Activated T-cell treated with anti-CD3 and anti-CD28 coated beads, Interleukin-2, amount 50 U/mL, for 24 hours (primary cell): ENCODE results near the gene ABHD3.
"Not testable (repeated sequence)": the region's sequence is repeated elsewhere in the genome, so short reads cannot be mapped to it uniquely, and the experiment has no call there.

Experiments used
- DNase-seq: peaks from one replicate; pipeline ENCODE4 v3.0.0-alpha.2; 2020
- H3K27ac Mint-ChIP-seq: 2 replicates; pipeline ENCODE4 v1.8.0; 2020; ENCODE audit warnings: mild to moderate bottlenecking, mixed read lengths
- H3K27me3 Mint-ChIP-seq: 2 replicates; pipeline ENCODE4 v1.8.0; 2020; ENCODE audit warnings: mixed read lengths
- H3K36me3 Mint-ChIP-seq: 2 replicates; pipeline ENCODE4 v1.8.0; 2020; ENCODE audit warnings: low read depth, mixed read lengths
- H3K4me1 Mint-ChIP-seq: 2 replicates; pipeline ENCODE4 v1.8.0; 2020; ENCODE audit warnings: low read depth, mixed read lengths
- H3K4me3 Mint-ChIP-seq: 2 replicates; pipeline ENCODE4 v1.8.0; 2020; ENCODE audit warnings: mild to moderate bottlenecking, moderate library complexity, mixed read lengths
- H3K9me3 Mint-ChIP-seq: 2 replicates; pipeline ENCODE4 v1.8.0; 2020; ENCODE audit warnings: mixed read lengths

ABHD3 gene

GRCh38 chr18:21684731-21685130 lies 19.8 kb downstream of the ABHD3 start:
- H3K27me3 Mint-ChIP-seq: no peaks in the 10 kb centered on the region
- peaks cover 45% of the 10 kb centered on the region for H3K36me3 Mint-ChIP-seq
- H3K4me1 Mint-ChIP-seq: peaks cover 26% of the 10 kb centered on the region
- no peak for DNase-seq
- H3K4me3 Mint-ChIP-seq: no peak overlapping the region
- H3K9me3 Mint-ChIP-seq: peaks cover 3% of the 10 kb centered on the region
- peak overlapping the region; percentile 63 for H3K27ac Mint-ChIP-seq

GRCh38 chr18:21682371-21683051 lies 22.1 kb downstream of the ABHD3 start:
- Mint-ChIP-seq H3K4me1 (peaks cover 24% of the 10 kb centered on the region), H3K27me3 (no peaks in the 10 kb centered on the region), H3K4me3 (no peak overlapping the region), H3K27ac (no peak overlapping the region), H3K36me3 (peaks cover 31% of the 10 kb centered on the region), H3K9me3 (no peaks in the 10 kb centered on the region)
- DNase-seq: peak; percentile 45

- Mint-ChIP-seq H3K4me3 (no peak overlapping the region), H3K27ac (no peak overlapping the region), H3K9me3 (no peaks in the 10 kb centered on the region), H3K36me3 (peaks cover 24% of the 10 kb centered on the region), H3K4me1 (peaks cover 19% of the 10 kb centered on the region), H3K27me3 (no peaks in the 10 kb centered on the region)
- DNase-seq: no peak
Observed at GRCh38 chr18:21680161-21680560, 24.4 kb downstream of the ABHD3 start.

- DNase-seq: no peak
- Mint-ChIP-seq H3K4me1 (peaks cover 13% of the 10 kb centered on the region), H3K27me3 (no peaks in the 10 kb centered on the region), H3K9me3 (no peaks in the 10 kb centered on the region), H3K4me3 (no peak overlapping the region), H3K36me3 (peaks cover 23% of the 10 kb centered on the region), H3K27ac (no peak overlapping the region)
Observed at GRCh38 chr18:21678859-21679258, 25.7 kb downstream of the ABHD3 start.

GRCh38 chr18:21675354-21675753 lies 29.2 kb downstream of the ABHD3 start:
- DNase-seq, H3K27me3 Mint-ChIP-seq, H3K27ac Mint-ChIP-seq, H3K4me3 Mint-ChIP-seq, H3K9me3 Mint-ChIP-seq: not testable (repeated sequence)
- Mint-ChIP-seq H3K4me1 (peaks cover 11% of the 10 kb centered on the region), H3K36me3 (peaks cover 30% of the 10 kb centered on the region)

GRCh38 chr18:21672521-21673267 lies 31.9 kb downstream of the ABHD3 start:
- DNase-seq: no peak
- Mint-ChIP-seq H3K36me3 (peaks cover 23% of the 10 kb centered on the region), H3K9me3 (no peaks in the 10 kb centered on the region), H3K4me1 (peaks cover 9% of the 10 kb centered on the region), H3K27ac (no peak overlapping the region), H3K27me3 (no peaks in the 10 kb centered on the region), H3K4me3 (no peak overlapping the region)

DNA sequence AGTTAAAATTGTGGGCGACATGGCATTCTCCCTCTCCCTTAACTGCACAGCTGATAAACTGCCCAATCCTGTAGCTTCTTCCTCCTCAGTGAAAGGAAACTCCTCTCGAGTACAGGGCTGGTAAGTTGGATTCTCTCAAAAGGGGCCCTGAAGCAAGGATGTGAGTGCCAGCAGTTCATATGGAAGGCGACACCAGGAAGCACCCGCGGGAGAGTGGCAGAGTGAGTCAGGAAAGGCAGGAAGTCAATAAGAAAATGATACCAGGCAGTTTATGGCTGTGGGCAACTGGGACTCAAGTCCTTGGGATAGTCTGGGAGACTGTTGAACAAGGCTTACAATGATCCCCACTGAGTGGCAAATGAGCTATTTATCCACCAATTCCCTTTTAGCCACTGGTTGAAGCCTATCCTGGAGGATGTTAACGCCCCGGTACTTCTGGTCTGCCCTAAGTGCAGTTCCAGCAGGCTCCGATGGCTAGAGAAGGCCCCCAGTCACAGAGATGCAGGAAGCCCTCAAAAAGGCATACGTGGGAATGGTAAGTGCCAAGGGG lies 34.8 kb downstream of the ABHD3 start:
- Mint-ChIP-seq H3K36me3 (peaks cover 22% of the 10 kb centered on the region), H3K27me3 (no peaks in the 10 kb centered on the region), H3K27ac (no peak overlapping the region), H3K9me3 (no peaks in the 10 kb centered on the region), H3K4me3 (no peak overlapping the region), H3K4me1 (peaks cover under 1% of the 10 kb centered on the region)
- DNase-seq: no peak

GRCh38 chr18:21664069-21664468 lies 40.5 kb downstream of the ABHD3 start:
- Mint-ChIP-seq H3K9me3 (no peaks in the 10 kb centered on the region), H3K4me1 (no peaks in the 10 kb centered on the region)
- DNase-seq: no peak

GRCh38 chr18:21663578-21663977 lies 41.0 kb downstream of the ABHD3 start:
- Mint-ChIP-seq H3K27me3 (no peaks in the 10 kb centered on the region), H3K9me3 (no peaks in the 10 kb centered on the region), H3K4me1 (no peaks in the 10 kb centered on the region), H3K36me3 (peaks cover 45% of the 10 kb centered on the region), H3K27ac (no peak overlapping the region), H3K4me3 (no peak overlapping the region)
- DNase-seq: no peak

More at GRCh38 chr18:21664069-21664468, 40.5 kb downstream of the ABHD3 start:
- no peak overlapping the region for H3K27ac Mint-ChIP-seq
- H3K27me3 Mint-ChIP-seq: no peaks in the 10 kb centered on the region
- H3K36me3 Mint-ChIP-seq: peaks cover 42% of the 10 kb centered on the region
- H3K4me3 Mint-ChIP-seq: no peak overlapping the region

- H3K9me3 Mint-ChIP-seq: no peaks in the 10 kb centered on the region
- no peaks in the 10 kb centered on the region for H3K4me1 Mint-ChIP-seq
- no peaks in the 10 kb centered on the region for H3K27me3 Mint-ChIP-seq
- no peak overlapping the region for H3K4me3 Mint-ChIP-seq
- peaks cover 51% of the 10 kb centered on the region for H3K36me3 Mint-ChIP-seq
- no peak for DNase-seq
- H3K27ac Mint-ChIP-seq: no peak overlapping the region
Observed at GRCh38 chr18:21662581-21662980, 42.0 kb downstream of the ABHD3 start.

DNA sequence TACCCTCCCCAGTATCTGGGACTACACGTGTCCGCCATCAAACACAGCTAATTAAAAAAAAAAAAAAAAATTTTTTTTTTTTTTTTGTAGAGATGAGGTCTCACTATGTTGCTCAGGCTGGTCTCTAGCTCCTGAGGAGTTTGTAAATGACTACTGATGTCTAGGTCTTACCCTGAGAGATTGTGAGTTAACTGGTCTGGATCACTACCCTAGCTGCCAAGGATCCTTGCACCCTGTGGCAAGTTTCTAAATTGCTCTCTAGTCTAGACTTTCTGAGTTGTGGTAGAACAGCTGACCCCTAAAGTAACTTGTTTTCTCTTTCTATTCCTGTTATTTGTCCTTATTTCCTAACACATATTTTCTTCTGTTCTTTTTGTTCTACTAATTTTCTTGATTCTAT lies 44.5 kb downstream of the ABHD3 start:
- Mint-ChIP-seq H3K27me3 (no peaks in the 10 kb centered on the region), H3K4me3 (no peak overlapping the region), H3K27ac (no peak overlapping the region), H3K9me3 (no peaks in the 10 kb centered on the region), H3K4me1 (peaks cover 3% of the 10 kb centered on the region), H3K36me3 (peaks cover 65% of the 10 kb centered on the region)
- DNase-seq: no peak

DNA sequence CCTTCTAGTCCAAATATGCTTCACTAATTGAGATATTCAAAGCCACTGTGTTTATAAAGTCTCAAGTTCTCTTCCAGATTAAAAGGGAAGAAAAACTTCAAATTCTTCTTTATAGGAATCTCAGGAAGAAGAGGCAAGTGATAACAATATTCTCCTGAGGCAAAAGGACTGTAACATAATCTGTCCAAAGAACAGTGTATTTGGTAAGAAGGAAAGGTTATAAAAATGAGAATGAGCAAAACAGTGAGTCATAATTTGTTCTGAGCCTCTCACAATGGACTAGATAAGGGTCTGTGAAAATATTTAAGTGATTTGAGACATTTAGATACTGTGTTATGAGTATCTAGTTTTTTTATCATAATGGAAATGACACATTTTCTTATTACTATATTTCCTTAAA lies 48.2 kb downstream of the ABHD3 start:
- no peak for DNase-seq
- H3K9me3 Mint-ChIP-seq: no peaks in the 10 kb centered on the region
- H3K27me3 Mint-ChIP-seq: no peaks in the 10 kb centered on the region
- H3K27ac Mint-ChIP-seq: no peak overlapping the region
- H3K4me3 Mint-ChIP-seq: no peak overlapping the region
- H3K4me1 Mint-ChIP-seq: peaks cover 5% of the 10 kb centered on the region
- peaks cover 66% of the 10 kb centered on the region for H3K36me3 Mint-ChIP-seq

GRCh38 chr18:21653361-21653760 lies 51.2 kb downstream of the ABHD3 start:
- peaks cover 5% of the 10 kb centered on the region for H3K4me1 Mint-ChIP-seq
- no peak overlapping the region for H3K4me3 Mint-ChIP-seq
- H3K9me3 Mint-ChIP-seq: no peaks in the 10 kb centered on the region
- DNase-seq: no peak
- H3K36me3 Mint-ChIP-seq: peaks cover 59% of the 10 kb centered on the region
- H3K27me3 Mint-ChIP-seq: no peaks in the 10 kb centered on the region
- no peak overlapping the region for H3K27ac Mint-ChIP-seq

GRCh38 chr18:21652073-21652472 lies 52.5 kb downstream of the ABHD3 start:
- Mint-ChIP-seq H3K9me3 (no peaks in the 10 kb centered on the region), H3K27ac (no peak overlapping the region), H3K36me3 (peaks cover 50% of the 10 kb centered on the region), H3K4me3 (no peak overlapping the region), H3K27me3 (no peaks in the 10 kb centered on the region), H3K4me1 (peaks cover 5% of the 10 kb centered on the region)
- no peak for DNase-seq

DNA sequence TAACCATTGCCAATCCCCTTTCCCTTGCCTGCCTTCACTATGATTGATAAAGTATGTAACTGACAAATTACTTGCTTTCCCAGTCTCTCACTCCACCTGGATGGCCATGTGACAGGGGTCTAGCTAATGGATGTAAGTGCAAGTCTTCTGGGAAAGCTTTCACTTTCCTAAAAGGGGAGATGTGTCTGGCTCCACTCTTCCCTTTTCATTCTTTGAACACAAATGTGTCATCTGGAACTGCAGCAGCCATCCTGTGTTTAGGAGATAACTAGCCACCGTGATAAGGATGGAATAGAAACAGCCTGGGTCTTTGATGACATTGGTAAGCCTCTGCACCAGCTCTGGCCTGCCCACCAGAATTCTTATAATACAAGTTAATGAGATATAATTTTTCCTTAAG lies 54.3 kb downstream of the ABHD3 start:
- Mint-ChIP-seq H3K27me3 (no peaks in the 10 kb centered on the region), H3K4me3 (no peak overlapping the region), H3K9me3 (no peaks in the 10 kb centered on the region)

More for the DNA sequence above, 54.3 kb downstream of the ABHD3 start:
- peaks cover 36% of the 10 kb centered on the region for H3K36me3 Mint-ChIP-seq
- H3K27ac Mint-ChIP-seq: no peak overlapping the region
- no peak for DNase-seq
- peaks cover 2% of the 10 kb centered on the region for H3K4me1 Mint-ChIP-seq
